H1 (cell line): Measurements from ENCODE around the gene ADAMTS17. TPM values are rescaled to one million over a fixed set of nuclear protein-coding genes. Genes with fewer than 3 reads are reported as not detected.

Experiments used
- CTCF ChIA-PET: fragments of 300-600 bp; sonication (Branson Sonifier 250); formaldehyde crosslinking; loops from one replicate; lab custom pipeline; 2021; ENCODE audit not compliant: partially characterized antibody; lab: Charles Lee
- POLR2A ChIA-PET: fragments of 300-600 bp; sonication (Branson Sonifier 250); formaldehyde crosslinking; loops from one replicate; lab custom pipeline; 2021; ENCODE audit warnings: inconsistent platforms; ENCODE audit not compliant: partially characterized antibody; lab: Charles Lee
- DNase-seq, 2 experiments: peaks; one replicate each; pipeline versions ENCODE4 v3.0.0 to v3.0.0-alpha.2; 2010 to 2022; ENCODE audit warnings: low spot score in 2 of 2, low read depth in 1 of 2, mixed read lengths in 1 of 2
- FAIRE-seq: peaks from 2 replicates; lab custom pipeline; 2011; peaks lifted over from hg19 to GRCh38; lab: Jason Lieb, UNC
- H2AFZ ChIP-seq: 2 replicates; pipeline ENCODE4 v1.8.1; 2012; ENCODE audit warnings: low read length, inconsistent platforms
- H2AK5ac ChIP-seq: 2 replicates; pipeline ENCODE4 v1.6.1; 2013; ENCODE audit warnings: low read depth, low read length
- H2BK120ac ChIP-seq: replicated peaks from 2 replicates; pipeline ENCODE3; 2013; ENCODE audit warnings: low read depth, low read length, inconsistent platforms
- H2BK12ac ChIP-seq: 2 replicates; pipeline ENCODE4 v1.6.1; 2013; ENCODE audit warnings: low read depth, low read length
- H2BK15ac ChIP-seq: 2 replicates; pipeline ENCODE4 v1.6.1; 2013; ENCODE audit warnings: low read length
- H2BK20ac ChIP-seq: 2 replicates; pipeline ENCODE4 v1.6.1; 2013; ENCODE audit warnings: low read length
- H2BK5ac ChIP-seq: 2 replicates; pipeline ENCODE4 v1.6.1; 2013; ENCODE audit warnings: low read depth, low read length
- H3K14ac ChIP-seq: 2 replicates; pipeline ENCODE4 v1.6.1; 2013; ENCODE audit warnings: inconsistent platforms; ENCODE audit not compliant: insufficient read length
- H3K18ac ChIP-seq: 2 replicates; pipeline ENCODE4 v1.6.1; 2013; ENCODE audit warnings: low read length; ENCODE audit errors: extremely low read depth
- H3K23ac ChIP-seq: 2 replicates; pipeline ENCODE4 v1.6.1; 2013; ENCODE audit warnings: inconsistent platforms; ENCODE audit not compliant: insufficient read length
- H3K23me2 ChIP-seq: 2 replicates; pipeline ENCODE4 v1.6.1; 2013; ENCODE audit warnings: low read depth, low read length
- H3K27ac ChIP-seq: 2 replicates; pipeline ENCODE4 v1.6.1; 2011; ENCODE audit warnings: low read depth, low read length, inconsistent platforms
- H3K27me3 ChIP-seq, 4 experiments: replicated peaks in 1 of 4; 1 replicate in 1 of 4; 2 replicates in 3 of 4; pipeline versions ENCODE4 v1.6.1 to v1.8.1; 2011 to 2013; ENCODE audit warnings: low read length in 3 of 4, mild to moderate bottlenecking in 3 of 4, inconsistent platforms in 2 of 4, mixed read lengths in 2 of 4, moderate library complexity in 1 of 4; ENCODE audit not compliant: control insufficient read depth in 3 of 4, insufficient read depth in 3 of 4; ENCODE audit errors: extremely low read depth in 1 of 4
- H3K36me3 ChIP-seq, 4 experiments: 2 replicates each; pipeline versions ENCODE4 v1.6.1 to v1.8.1; 2011 to 2013; ENCODE audit warnings: mild to moderate bottlenecking in 4 of 4, low read length in 3 of 4, moderate library complexity in 2 of 4, control low read depth in 1 of 4, inconsistent platforms in 1 of 4; ENCODE audit not compliant: insufficient read depth in 4 of 4, control insufficient read depth in 2 of 4
- H3K4ac ChIP-seq: replicated peaks from 2 replicates; pipeline ENCODE3; 2013; ENCODE audit warnings: low read length, low read depth, mixed read lengths, inconsistent platforms; ENCODE audit not compliant: insufficient read length
- H3K4me1 ChIP-seq, 4 experiments: replicated peaks in 1 of 4; 1 replicate in 1 of 4; 2 replicates in 3 of 4; pipeline versions ENCODE4 v1.6.1 to v1.8.1; 2011 to 2013; ENCODE audit warnings: low read length in 3 of 4, inconsistent platforms in 2 of 4, mixed read lengths in 1 of 4; ENCODE audit not compliant: insufficient read depth in 4 of 4, control insufficient read depth in 3 of 4
- H3K4me2 ChIP-seq, 2 experiments: 2 replicates each; pipeline versions ENCODE4 v1.6.1 to v1.8.1; 2011 to 2013; ENCODE audit warnings: low read depth in 2 of 2, low read length in 2 of 2, control low read depth in 1 of 2, inconsistent platforms in 1 of 2, mild to moderate bottlenecking in 1 of 2; ENCODE audit not compliant: insufficient read depth in 1 of 2
- H3K4me3 ChIP-seq, 4 experiments: fragments of 200-600, 300-600 bp in 1 of 4; sonication (generic), shearing (Covaris generic), sonication (Bioruptor Twin) in 1 of 4; 2 replicates each; pipeline versions ENCODE4 v1.5.1 to v1.8.1; 2011 to 2016; ENCODE audit warnings: low read length in 4 of 4, low read depth in 3 of 4, control low read depth in 2 of 4, inconsistent platforms in 2 of 4, mild to moderate bottlenecking in 2 of 4, mixed read lengths in 1 of 4, moderate library complexity in 1 of 4; ENCODE audit not compliant: insufficient read depth in 2 of 4; ENCODE audit errors: extremely low read depth in 1 of 4
- H3K56ac ChIP-seq: replicated peaks from 2 replicates; pipeline ENCODE3; 2013; ENCODE audit warnings: low read depth, mild to moderate bottlenecking, mixed read lengths, low read length, inconsistent platforms; ENCODE audit not compliant: insufficient read length
- H3K79me1 ChIP-seq: 2 replicates; pipeline ENCODE4 v1.6.1; 2013; ENCODE audit warnings: low read depth, low read length, control low read depth
- H3K79me2 ChIP-seq, 2 experiments: 2 replicates each; pipeline versions ENCODE4 v1.6.1 to v1.8.1; 2012 to 2013; ENCODE audit warnings: low read length in 2 of 2, mild to moderate bottlenecking in 2 of 2, inconsistent platforms in 1 of 2; ENCODE audit not compliant: insufficient read depth in 2 of 2, control insufficient read depth in 1 of 2
- H3K9ac ChIP-seq, 4 experiments: replicated peaks in 1 of 4; 1 replicate in 1 of 4; 2 replicates in 3 of 4; pipeline versions ENCODE4 v1.6.1 to v1.8.1; 2011 to 2013; ENCODE audit warnings: low read depth in 3 of 4, low read length in 3 of 4, control low read depth in 2 of 4, mild to moderate bottlenecking in 2 of 4, moderate library complexity in 2 of 4, inconsistent platforms in 1 of 4; ENCODE audit errors: extremely low read depth in 1 of 4
- H3K9me3 ChIP-seq, 2 experiments: 2 replicates each; pipeline versions ENCODE4 v1.6.1 to v1.8.1; 2012 to 2013; ENCODE audit warnings: mild to moderate bottlenecking in 2 of 2, moderate library complexity in 2 of 2, control low read depth in 1 of 2, inconsistent platforms in 1 of 2, low read depth in 1 of 2, low read length in 1 of 2, mixed read lengths in 1 of 2; ENCODE audit not compliant: insufficient read depth in 2 of 2
- H4K20me1 ChIP-seq, 2 experiments: replicated peaks in 1 of 2; 2 replicates each; pipeline versions ENCODE3 to v1.8.1; 2011 to 2013; ENCODE audit warnings: inconsistent platforms in 2 of 2, low read length in 2 of 2, mild to moderate bottlenecking in 1 of 2; ENCODE audit not compliant: insufficient read depth in 2 of 2, control insufficient read depth in 1 of 2
- H4K5ac ChIP-seq: 2 replicates; pipeline ENCODE4 v1.6.1; 2013; ENCODE audit warnings: low read length, low read depth, mixed read lengths, inconsistent platforms; ENCODE audit not compliant: insufficient read length
- H4K8ac ChIP-seq: 2 replicates; pipeline ENCODE4 v1.8.0; 2013; ENCODE audit warnings: mild to moderate bottlenecking, moderate library complexity, low read length, inconsistent platforms; ENCODE audit not compliant: insufficient read depth; ENCODE audit errors: extremely low read depth
- H4K91ac ChIP-seq: replicated peaks from 2 replicates; pipeline ENCODE3; 2013; ENCODE audit warnings: low read length, mixed read lengths, inconsistent platforms; ENCODE audit not compliant: insufficient read length
- KDM1A ChIP-seq: fragments of 200-600, 300-600 bp; sonication (generic); IDR thresholded peaks from 2 replicates; pipeline ENCODE4 v1.7.1; 2016; ENCODE audit warnings: mild to moderate bottlenecking, low read length, borderline replicate concordance
- SIN3A ChIP-seq, 2 experiments: IDR thresholded peaks in 1 of 2; conservative IDR thresholded peaks in 1 of 2; 2 replicates each; pipeline ENCODE4 v1.6.1; 2011 to 2012; ENCODE audit warnings: low read length in 2 of 2, improper control_type of control experiment in 1 of 2, low read depth in 1 of 2, mild to moderate bottlenecking in 1 of 2
- WGBS, 2 experiments: shearing (Covaris generic) in 1 of 2; methylation state at CpG; one replicate each; pipeline versions ENCODE4 v1.1.6 to v1.1.7; 2013 to 2015; ENCODE audit warnings: low lambda C conversion rate in 2 of 2, mixed read lengths in 2 of 2, inconsistent platforms in 1 of 2, low coverage in 1 of 2, missing lambda C conversion rate in 1 of 2; ENCODE audit not compliant: insufficient replicate concordance in 2 of 2, insufficient coverage in 1 of 2, insufficient read length in 1 of 2; ENCODE audit errors: extremely low coverage in 1 of 2, missing lambda C conversion rate in 1 of 2; 5-methylcytosine and 5-hydroxymethylcytosine counted together
- polyA plus RNA-seq, 7 experiments: library from polyadenylated mRNA; depleted of rRNA in 3 of 7; stranded (reverse) in 5 of 7; unstranded in 2 of 7; fragments of >200 nt in 5 of 7; fragments of 200-250 nt in 2 of 7; gene quantifications; 1 replicate in 5 of 7; 2 replicates in 1 of 7; 4 replicates in 1 of 7; pipeline versions ENCODE4 v1.2.1 to v1.2.3, GENCODE V29; 2011 to 2013; ENCODE audit warnings: missing spikeins in 2 of 7, mixed read lengths in 2 of 7
- total RNA-seq: library from RNA; stranded (reverse); fragmentation: NEBNext Ultra II Directional; extraction: Animal tissue kit (Norgen Biotek cat#: 25700); gene quantifications from 2 replicates; pipeline ENCODE4 v1.2.1, GENCODE V29; 2021

ADAMTS17 gene
- total and polyA plus RNA-seq, 2 of the 8 experiments (the other 6 are each of a cell fraction or from before 2014, with no cell fraction given) = 0.51 to 1.7 TPM

DNA sequence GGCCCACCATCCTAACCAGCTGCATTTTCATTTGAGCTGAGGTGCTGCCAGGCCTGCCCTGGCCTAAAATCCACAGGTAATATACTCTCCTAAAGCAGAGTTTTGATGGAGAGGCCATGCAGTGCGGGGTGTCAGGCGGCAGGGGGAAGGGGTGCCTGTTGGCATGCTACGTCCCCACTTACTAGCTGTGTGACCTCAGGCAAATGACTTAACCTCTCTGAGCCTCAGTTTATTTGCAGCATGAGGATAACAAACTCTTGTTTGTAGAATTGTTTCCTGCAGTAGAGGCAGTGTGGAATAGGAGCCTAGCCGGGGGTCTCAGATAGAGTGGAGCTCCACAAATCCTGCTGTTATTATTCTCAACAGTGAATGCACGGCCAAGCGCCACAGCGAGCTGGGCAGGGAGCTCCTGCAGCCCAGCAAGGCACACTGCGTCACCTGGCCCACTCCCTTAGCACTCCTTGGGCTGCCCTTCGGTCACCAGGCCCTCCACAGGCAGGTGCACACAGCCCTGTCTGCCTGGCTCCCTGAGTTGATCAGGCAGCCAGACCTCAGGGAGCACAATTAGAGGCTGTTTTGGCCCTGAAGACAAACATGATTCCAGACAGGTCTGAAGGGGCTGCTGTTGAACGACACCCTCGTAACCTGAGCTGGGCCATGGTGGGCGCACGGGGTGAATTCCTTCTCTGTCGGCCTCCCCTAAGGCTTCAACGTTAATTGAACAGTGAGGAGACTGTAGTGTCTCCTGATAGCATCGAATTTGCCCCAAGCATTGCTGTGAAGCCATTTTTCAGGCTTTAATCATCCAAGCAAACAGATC, 359.7 kb downstream of the ADAMTS17 start:
- POLR2A ChIA-PET = interaction anchor here (1.4 to 2.9 kb wide), 2 partner anchors 11 to 13 kb away, joined by 4 to 18 read pairs; no protein-coding TSS in a partner anchor
- CTCF ChIA-PET = interaction anchor here (0.6 to 5.1 kb wide), 29 partner anchors 7 to 402 kb away, joined by 3 to 42 read pairs (median 4); no protein-coding TSS in a partner anchor
- FAIRE-seq = no peak

More for the DNA sequence above, 359.7 kb downstream of the ADAMTS17 start:
- Histone ChIP-seq H2BK120ac (no peak overlapping the region), H3K36me3 (no peaks in the 10 kb centered on the region), H3K4ac (no peak overlapping the region), H3K4me2 (peak overlapping the region; percentile 10 to 72; a peak in 1 of 4 replicates), H3K27ac (peak overlapping the region; percentile 13; the same call in 1 of the 2 replicates), H3K79me2 (no peaks in the 10 kb centered on the region), H2BK15ac (peak overlapping the region; percentile 90), H2AK5ac (no peak overlapping the region; the same call in 1 of the 2 replicates), H2BK20ac (peak overlapping the region; percentile 82), H3K23ac (no peak overlapping the region), H3K56ac (no peak overlapping the region), H3K4me3 (peak overlapping the region in 1 of 4 experiments; percentile 40; a peak in 1 of 8 replicates), H2AFZ (peak overlapping the region; percentile 77; the same call in 1 of the 2 replicates), H2BK5ac (peak overlapping the region; percentile 76; the same call in 1 of the 2 replicates), H3K23me2 (peaks cover 2% of the 10 kb centered on the region; the same call in 1 of the 2 replicates), H3K27me3 (no peaks in the 10 kb centered on the region), H3K18ac (peak overlapping the region; percentile 76), H4K91ac (peak overlapping the region; percentile 70), H3K9me3 (no peaks in the 10 kb centered on the region), H3K14ac (no peak overlapping the region), H3K4me1 (peaks cover 15 to 36% (median 25%) of the 10 kb centered on the region in 4 experiments), H4K5ac (no peak overlapping the region), H4K8ac (no peak overlapping the region), H3K9ac (peak overlapping the region in 1 of 4 experiments; percentile 1; a peak in 1 of 7 replicates), H2BK12ac (peak overlapping the region; percentile 13; the same call in 1 of the 2 replicates), H4K20me1 (no peaks in the 10 kb centered on the region), H3K79me1 (no peaks in the 10 kb centered on the region)
- no peak for DNase-seq
- 65% methylated on average over 16 of the region's 16 CpGs; no CpG with 5 or more reads in 1 of the 2 experiments for WGBS, 2 experiments
- no peak for TF ChIP-seq SIN3A (conservative IDR thresholded peaks at IDR 0.05 in 1 of 2, IDR thresholded peaks at IDR 0.05 in 1 of 2; ENCODE audit: low read depth in 1 of 2, low read length in 2 of 2)
- TF ChIP-seq KDM1A = peak; percentile 93
